ENCODE data around the gene LMBR1L.

The LMBR1L gene

GRCh38 chr12:49051777-49052438 is 58.7 kb downstream of the LMBR1L start:
- no peak for DNase-seq

- no peak for DNase-seq
These were observed 59.3 kb downstream of the LMBR1L start for GRCh38 chr12:49051373-49051764.

- no peak for DNase-seq
These were observed 59.9 kb downstream of the LMBR1L start for GRCh38 chr12:49050507-49051372.

GRCh38 chr12:49049566-49050224 is 61.0 kb downstream of the LMBR1L start:
- DNase-seq = no peak

GRCh38 chr12:49048953-49049352 is 61.7 kb downstream of the LMBR1L start:
- DNase-seq = no peak

Data from NCI-H510A treated with DMSO at 0.1 percent for 48 hours (cell line).